AG10803 (cell line): Measurements from ENCODE around the gene CNGA4.
"Not testable (repeated sequence)": the region's sequence is repeated elsewhere in the genome, so short reads cannot be mapped to it uniquely, and the experiment has no call there.

Source experiments
- DNase-seq: peaks from one replicate; pipeline ENCODE4 v3.0.0; 2010; ENCODE audit warnings: low read depth
- H3K4me3 ChIP-seq: 2 replicates; pipeline ENCODE4 v1.5.1; 2011; ENCODE audit warnings: mild to moderate bottlenecking, low read length, control low read depth
- TF ChIP-seq, protein P1 (sequence below): conservative IDR thresholded peaks from 2 replicates; pipeline ENCODE4 v1.5.1; 2011; ENCODE audit warnings: mild to moderate bottlenecking, low read length, control low read depth, inconsistent platforms

The CNGA4 gene

DNA sequence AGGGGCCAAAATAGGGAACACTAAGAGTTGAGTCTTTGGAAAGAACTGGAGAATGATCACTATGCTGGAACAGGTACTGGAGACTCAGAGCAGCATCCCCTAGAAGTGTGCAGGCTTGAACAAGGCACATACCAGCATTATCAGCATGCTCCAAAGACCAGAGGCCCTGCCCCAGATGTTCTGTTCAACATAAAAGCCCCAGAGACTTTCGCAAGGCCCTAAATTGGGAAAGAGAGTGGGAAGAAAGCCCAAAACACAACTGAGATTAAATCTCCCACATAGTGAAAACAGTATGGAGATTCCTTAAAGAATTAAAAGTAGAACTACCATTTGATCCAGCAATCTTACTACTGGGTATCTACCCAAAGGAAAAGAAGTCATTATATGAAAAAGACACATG, 9.4 kb downstream of the CNGA4 start:
- TF ChIP-seq, protein P1, sequence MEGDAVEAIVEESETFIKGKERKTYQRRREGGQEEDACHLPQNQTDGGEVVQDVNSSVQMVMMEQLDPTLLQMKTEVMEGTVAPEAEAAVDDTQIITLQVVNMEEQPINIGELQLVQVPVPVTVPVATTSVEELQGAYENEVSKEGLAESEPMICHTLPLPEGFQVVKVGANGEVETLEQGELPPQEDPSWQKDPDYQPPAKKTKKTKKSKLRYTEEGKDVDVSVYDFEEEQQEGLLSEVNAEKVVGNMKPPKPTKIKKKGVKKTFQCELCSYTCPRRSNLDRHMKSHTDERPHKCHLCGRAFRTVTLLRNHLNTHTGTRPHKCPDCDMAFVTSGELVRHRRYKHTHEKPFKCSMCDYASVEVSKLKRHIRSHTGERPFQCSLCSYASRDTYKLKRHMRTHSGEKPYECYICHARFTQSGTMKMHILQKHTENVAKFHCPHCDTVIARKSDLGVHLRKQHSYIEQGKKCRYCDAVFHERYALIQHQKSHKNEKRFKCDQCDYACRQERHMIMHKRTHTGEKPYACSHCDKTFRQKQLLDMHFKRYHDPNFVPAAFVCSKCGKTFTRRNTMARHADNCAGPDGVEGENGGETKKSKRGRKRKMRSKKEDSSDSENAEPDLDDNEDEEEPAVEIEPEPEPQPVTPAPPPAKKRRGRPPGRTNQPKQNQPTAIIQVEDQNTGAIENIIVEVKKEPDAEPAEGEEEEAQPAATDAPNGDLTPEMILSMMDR: no peak
- H3K4me3 ChIP-seq: no peak overlapping the region
- DNase-seq: peak; percentile 66

DNA sequence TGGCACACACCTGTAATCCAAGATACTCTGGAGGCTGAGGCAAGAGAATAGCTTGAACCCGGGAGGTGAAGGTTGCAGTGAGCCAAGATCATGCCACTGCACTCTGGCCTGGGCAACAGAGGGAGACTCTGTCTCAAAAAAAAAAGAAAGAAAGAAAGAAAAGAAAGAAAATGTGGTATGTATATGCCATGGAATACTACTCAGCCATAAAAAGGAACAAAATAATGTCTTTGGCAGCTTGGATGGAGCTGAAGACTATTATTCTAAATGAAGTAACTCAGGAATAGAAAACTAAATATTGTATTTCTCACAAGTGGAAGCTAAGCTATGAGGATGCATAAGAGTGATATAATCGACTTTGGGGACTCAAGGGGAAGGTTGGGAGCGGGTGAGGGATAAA, 10.0 kb downstream of the CNGA4 start:
- not testable (repeated sequence) for DNase-seq, H3K4me3 ChIP-seq

- DNase-seq: peak; percentile 80
- no peak overlapping the region for H3K4me3 ChIP-seq
- TF ChIP-seq, protein P1: no peak
Measured at GRCh38 chr11:6249770-6250555, 11.1 kb downstream of the CNGA4 start.

DNA sequence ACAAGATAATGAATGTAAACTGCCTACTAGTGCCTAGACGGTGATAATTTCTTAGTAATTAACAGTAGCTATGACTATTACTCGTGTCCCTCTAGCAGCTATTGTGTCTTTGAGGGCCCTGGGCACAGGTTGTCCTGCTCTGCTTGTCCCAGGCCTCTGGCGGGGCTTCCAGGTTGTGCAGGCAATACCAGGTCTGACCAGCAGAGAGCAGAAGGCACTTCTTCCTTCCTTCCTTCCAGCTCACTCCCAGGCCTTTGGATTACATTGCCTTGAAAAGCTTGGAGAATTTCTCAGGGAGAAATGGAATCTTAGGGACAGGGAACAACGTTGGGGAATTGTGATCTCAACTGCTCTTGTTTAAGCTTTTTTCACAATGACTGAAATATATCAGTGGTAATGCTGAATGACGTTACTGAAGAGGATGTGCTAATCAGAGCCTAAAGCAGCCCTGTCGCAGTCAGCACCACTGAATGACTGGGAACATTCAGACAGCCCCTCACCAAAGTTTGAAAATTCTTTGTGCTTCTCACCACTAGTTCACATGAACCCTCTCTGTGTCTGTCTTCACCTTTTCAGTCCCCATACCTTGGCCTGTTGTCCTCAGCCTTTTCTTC, 12.3 kb downstream of the CNGA4 start:
- no peak overlapping the region for H3K4me3 ChIP-seq
- TF ChIP-seq, protein P1: peak; percentile 97
- DNase-seq: peak; percentile 61

- TF ChIP-seq, protein P1: no peak
- H3K4me3 ChIP-seq: no peak overlapping the region
- no peak for DNase-seq
Measured at GRCh38 chr11:6251990-6252473, 13.1 kb downstream of the CNGA4 start.

DNA sequence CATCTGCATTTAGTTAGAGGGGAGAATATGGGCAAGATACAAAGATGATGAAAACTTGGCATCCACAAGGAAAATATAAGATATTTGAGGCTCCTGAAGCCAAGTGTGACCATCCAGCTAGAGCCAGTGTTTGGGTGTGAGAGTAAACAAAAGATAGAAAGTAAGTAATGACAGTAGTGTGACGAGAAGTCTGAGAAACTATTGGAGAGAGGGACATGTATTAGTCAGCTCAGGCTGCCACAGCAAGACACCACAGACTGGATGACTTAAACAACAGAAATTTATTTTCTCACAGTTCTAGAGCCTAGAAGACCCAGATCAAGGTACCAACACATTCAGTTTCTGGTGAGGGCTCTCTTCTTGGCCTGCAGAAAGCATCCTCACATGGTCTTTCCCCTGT, 14.3 kb downstream of the CNGA4 start:
- no peak overlapping the region for H3K4me3 ChIP-seq
- no peak for DNase-seq
- TF ChIP-seq, protein P1: no peak

DNA sequence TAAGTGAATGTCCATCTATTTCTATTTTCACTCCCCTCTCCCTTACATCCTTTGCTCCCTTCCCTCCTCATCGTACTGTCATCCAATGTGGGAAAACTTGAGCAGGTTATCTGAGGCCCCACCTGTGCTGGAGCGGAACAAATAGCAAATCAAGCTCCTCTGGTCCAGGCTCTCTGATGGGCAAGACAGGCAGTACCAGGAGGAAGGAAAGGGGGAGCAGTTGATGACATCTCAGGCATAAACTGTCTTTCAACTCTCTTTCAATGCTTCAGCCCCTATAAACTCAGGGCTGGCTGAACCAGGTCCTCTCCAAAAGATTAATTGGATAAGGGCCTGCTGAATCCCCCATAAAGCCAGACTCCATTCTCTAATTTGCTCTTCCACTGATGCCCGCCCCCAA, 19.3 kb downstream of the CNGA4 start:
- DNase-seq: no peak
- no peak overlapping the region for H3K4me3 ChIP-seq
- TF ChIP-seq, protein P1: no peak
